Gastroesophageal sphincter (tissue), 4 donors: ENCODE data around the gene AATF. TPM values are rescaled to one million over a fixed set of nuclear protein-coding genes. Genes with fewer than 3 reads are reported as not detected.
A peak's percentile ranks its signal among the peaks of the same experiment; 100 is the strongest.

ENCODE experiments used
- ATAC-seq: fragments of 150-250 bp; one replicate; pipeline ENCODE4 v1.9.1; 2016; ENCODE audit warnings: mild to moderate bottlenecking, moderate library complexity
- H3K27ac ChIP-seq, 4 donors: fragments of 200-600 bp; sonication (generic) in 3 of 4; 1 replicate in 3 of 4; 2 replicates in 1 of 4; pipeline ENCODE4 v1.5.1; 2016 to 2019
- H3K27me3 ChIP-seq: fragments of 200-600 bp; sonication (generic); one replicate; pipeline ENCODE4 v1.5.1; 2019
- H3K36me3 ChIP-seq, 2 donors: fragments of 200-600 bp; sonication (generic); one replicate each; pipeline ENCODE4 v1.5.1; 2019; ENCODE audit warnings: control low read depth in 1 of 2
- H3K4me1 ChIP-seq, 3 donors: fragments of 200-600 bp; sonication (generic); 1 replicate in 2 of 3; 2 replicates in 1 of 3; pipeline ENCODE4 v1.5.1; 2016 to 2019; ENCODE audit warnings: control low read depth in 2 of 3
- H3K4me3 ChIP-seq, 2 donors: fragments of 200-600 bp; sonication (generic); one replicate each; pipeline ENCODE4 v1.5.1; 2019; ENCODE audit warnings: mild to moderate bottlenecking in 1 of 2, moderate library complexity in 1 of 2
- H3K9me3 ChIP-seq, 3 donors: fragments of 200-600 bp; sonication (generic); one replicate each; pipeline ENCODE4 v1.5.1; 2017 to 2019; ENCODE audit warnings: control low read depth in 2 of 3
- CTCF ChIP-seq, 4 experiments: fragments of 200-600 bp in 2 of 4; fragments of 450-650 bp in 2 of 4; sonication (generic) in 1 of 4; IDR thresholded peaks; one replicate each; pipeline ENCODE4 v1.5.1; 2017 to 2019; ENCODE audit warnings: antibody characterized with exemption in 4 of 4, mild to moderate bottlenecking in 2 of 4, moderate library complexity in 2 of 4
- EP300 ChIP-seq: sonication (generic); formaldehyde crosslinking; IDR thresholded peaks from one replicate; pipeline ENCODE4 v1.6.1; 2017; ENCODE audit warnings: antibody characterized with exemption, mild to moderate bottlenecking
- POLR2A ChIP-seq, 2 donors: fragments of 450-650 bp; IDR thresholded peaks; one replicate each; pipeline ENCODE4 v1.6.1; 2017; ENCODE audit warnings: antibody characterized with exemption in 2 of 2, mild to moderate bottlenecking in 2 of 2, moderate library complexity in 1 of 2
- POLR2AphosphoS5 ChIP-seq: sonication (generic); formaldehyde crosslinking; IDR thresholded peaks from one replicate; pipeline ENCODE4 v1.6.1; 2017; ENCODE audit warnings: antibody characterized with exemption
- whole genome bisulfite sequencing, 2 donors: methylation state at CpG; one replicate each; pipeline ENCODE4 v1.1.5; 2018; ENCODE audit warnings: low coverage in 1 of 2; 5-methylcytosine and 5-hydroxymethylcytosine counted together
- total RNA-seq, 4 donors: library from RNA; depleted of rRNA; stranded (reverse); fragments of >200 nt; gene quantifications; one replicate each; pipeline ENCODE4 v1.1.0, GENCODE V29; 2016

Gene AATF
- total RNA-seq, 4 donors from 2014 or later, result 36.1 to 45.1 (median 38.5) TPM

- Histone ChIP-seq H3K27ac (no peak overlapping the region), H3K36me3 (no peaks in the 10 kb centered on the region), H3K9me3 (no peaks in the 10 kb centered on the region), H3K4me3 (peak overlapping the region in 1 of 2 donors; percentile 32), H3K4me1 (peaks cover 2 to 73% (median 53%) of the 10 kb centered on the region in 3 donors), H3K27me3 (peaks cover 100% of the 10 kb centered on the region)
- WGBS, 2 donors, result 3 to 5% methylated on average over 7 to 8 of the region's 40 CpGs
- ATAC-seq, result no peak
- no peak for TF ChIP-seq CTCF (IDR thresholded peaks at IDR 0.05)
- TF ChIP-seq POLR2A (IDR thresholded peaks at IDR 0.05), result no peak
- TF ChIP-seq EP300, result no peak
- TF ChIP-seq POLR2AphosphoS5, result no peak
These were observed 15.9 kb upstream of the AATF start for GRCh38 chr17:36932694-36933511.

GRCh38 chr17:36933512-36934143 lies 15.1 kb upstream of the AATF start:
- Histone ChIP-seq H3K9me3 (no peaks in the 10 kb centered on the region), H3K36me3 (no peaks in the 10 kb centered on the region), H3K27ac (no peak overlapping the region), H3K4me1 (peaks cover 2 to 77% (median 60%) of the 10 kb centered on the region in 3 donors), H3K4me3 (peak overlapping the region in 1 of 2 donors; percentile 23), H3K27me3 (peaks cover 100% of the 10 kb centered on the region)
- TF ChIP-seq POLR2A (IDR thresholded peaks at IDR 0.05), result no peak
- TF ChIP-seq POLR2AphosphoS5, result no peak
- no peak for TF ChIP-seq EP300
- no peak for TF ChIP-seq CTCF (IDR thresholded peaks at IDR 0.05)
- WGBS, 2 donors, result 8% methylated on average over 16 to 18 of the region's 23 CpGs
- ATAC-seq, result no peak

GRCh38 chr17:36934144-36934691 lies 14.5 kb upstream of the AATF start:
- Histone ChIP-seq H3K27ac (no peak overlapping the region), H3K4me1 (peaks cover 2 to 81% (median 63%) of the 10 kb centered on the region in 3 donors), H3K27me3 (peaks cover 100% of the 10 kb centered on the region), H3K4me3 (peak overlapping the region in 1 of 2 donors; percentile 23), H3K9me3 (no peaks in the 10 kb centered on the region), H3K36me3 (no peaks in the 10 kb centered on the region)
- TF ChIP-seq EP300, result no peak
- no peak for TF ChIP-seq CTCF (IDR thresholded peaks at IDR 0.05)
- TF ChIP-seq POLR2AphosphoS5, result no peak
- no peak for TF ChIP-seq POLR2A (IDR thresholded peaks at IDR 0.05)
- WGBS, 2 donors, result 18% methylated on average over 4 of the region's 26 CpGs; no CpG with 5 or more reads in 1 of the 2 donors
- no peak for ATAC-seq

GRCh38 chr17:36934692-36935630 lies 13.8 kb upstream of the AATF start:
- Histone ChIP-seq H3K27ac (no peak overlapping the region), H3K9me3 (no peaks in the 10 kb centered on the region), H3K27me3 (peaks cover 100% of the 10 kb centered on the region), H3K4me3 (peak overlapping the region in 1 of 2 donors; percentile 23), H3K36me3 (no peaks in the 10 kb centered on the region), H3K4me1 (peaks cover 2 to 89% (median 63%) of the 10 kb centered on the region in 3 donors)
- ATAC-seq, result no peak
- 0% methylated on average over 1 of the region's 79 CpGs; no CpG with 5 or more reads in 1 of the 2 donors for WGBS, 2 donors
- TF ChIP-seq CTCF (IDR thresholded peaks at IDR 0.05), result no peak
